ENCODE measurements around the gene LMF1.

Gene LMF1

DNA sequence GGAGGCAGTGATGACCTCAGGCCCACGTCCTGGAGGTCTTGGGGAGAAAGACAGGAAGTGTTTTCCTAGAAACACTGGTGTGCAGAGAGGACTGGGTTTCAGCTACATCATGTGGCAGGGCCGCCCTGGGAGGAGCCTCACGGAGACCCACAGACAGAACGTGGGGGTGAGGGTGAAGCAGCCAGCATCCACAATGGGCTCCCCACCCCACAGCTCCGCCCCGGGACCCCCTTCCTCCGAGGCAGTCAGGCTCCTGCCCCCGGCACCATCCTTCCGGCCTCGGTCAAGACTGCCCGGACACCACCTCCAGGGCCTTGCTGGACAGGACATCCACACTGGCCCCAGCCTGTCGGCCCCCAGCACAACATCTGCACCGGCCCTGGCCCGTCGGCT is 51.1 kb downstream of the LMF1 start:
- no peak for FAIRE-seq

GRCh38 chr16:918741-919657 is 51.8 kb downstream of the LMF1 start:
- TF ChIP-seq PAX5 (IDR thresholded peaks at IDR 0.05; ENCODE audit: insufficient read depth, low read length, severe bottlenecking) = no peak
- TF ChIP-seq POLR2A (IDR thresholded peaks at IDR 0.05; ENCODE audit: low read depth, low read length) = no peak
- no peak for TF ChIP-seq POLR2AphosphoS5 (IDR thresholded peaks at IDR 0.05; ENCODE audit: low read depth, low read length)
- TF ChIP-seq TAF1 (IDR thresholded peaks at IDR 0.05; ENCODE audit: low read depth, low read length) = no peak
- no peak for TF ChIP-seq POU2F2 (IDR thresholded peaks at IDR 0.05; ENCODE audit: low read depth, low read length)
- no peak for TF ChIP-seq SPI1 (IDR thresholded peaks at IDR 0.05; ENCODE audit: low read depth, low read length)
- FAIRE-seq (no peak), DNase-seq (ENCODE audit: insufficient read length, low spot score) (no peak)

More for the DNA sequence above, 51.1 kb downstream of the LMF1 start:
- no peak for DNase-seq (ENCODE audit: insufficient read length, low spot score)
- TF ChIP-seq PAX5 (IDR thresholded peaks at IDR 0.05; ENCODE audit: insufficient read depth, low read length, severe bottlenecking) (no peak), TAF1 (IDR thresholded peaks at IDR 0.05; ENCODE audit: low read depth, low read length) (no peak), POLR2AphosphoS5 (IDR thresholded peaks at IDR 0.05; ENCODE audit: low read depth, low read length) (no peak), SPI1 (IDR thresholded peaks at IDR 0.05; ENCODE audit: low read depth, low read length) (no peak), POLR2A (IDR thresholded peaks at IDR 0.05; ENCODE audit: low read depth, low read length) (no peak), POU2F2 (IDR thresholded peaks at IDR 0.05; ENCODE audit: low read depth, low read length) (no peak)

- FAIRE-seq = no peak
- TF ChIP-seq POLR2AphosphoS5 (IDR thresholded peaks at IDR 0.05; ENCODE audit: low read depth, low read length) = no peak
- no peak for TF ChIP-seq POU2F2 (IDR thresholded peaks at IDR 0.05; ENCODE audit: low read depth, low read length)
- TF ChIP-seq POLR2A (IDR thresholded peaks at IDR 0.05; ENCODE audit: low read depth, low read length) = no peak
- TF ChIP-seq TAF1 (IDR thresholded peaks at IDR 0.05; ENCODE audit: low read depth, low read length) = no peak
- no peak for TF ChIP-seq SPI1 (IDR thresholded peaks at IDR 0.05; ENCODE audit: low read depth, low read length)
- TF ChIP-seq PAX5 (IDR thresholded peaks at IDR 0.05; ENCODE audit: insufficient read depth, low read length, severe bottlenecking) = no peak
- DNase-seq (ENCODE audit: insufficient read length, low spot score) = no peak
Observed at GRCh38 chr16:918068-918467, 52.7 kb downstream of the LMF1 start.

GRCh38 chr16:917591-918061 is 53.2 kb downstream of the LMF1 start:
- TF ChIP-seq PAX5 (IDR thresholded peaks at IDR 0.05; ENCODE audit: insufficient read depth, low read length, severe bottlenecking) = no peak
- DNase-seq (ENCODE audit: insufficient read length, low spot score) = no peak
- FAIRE-seq = no peak

DNA sequence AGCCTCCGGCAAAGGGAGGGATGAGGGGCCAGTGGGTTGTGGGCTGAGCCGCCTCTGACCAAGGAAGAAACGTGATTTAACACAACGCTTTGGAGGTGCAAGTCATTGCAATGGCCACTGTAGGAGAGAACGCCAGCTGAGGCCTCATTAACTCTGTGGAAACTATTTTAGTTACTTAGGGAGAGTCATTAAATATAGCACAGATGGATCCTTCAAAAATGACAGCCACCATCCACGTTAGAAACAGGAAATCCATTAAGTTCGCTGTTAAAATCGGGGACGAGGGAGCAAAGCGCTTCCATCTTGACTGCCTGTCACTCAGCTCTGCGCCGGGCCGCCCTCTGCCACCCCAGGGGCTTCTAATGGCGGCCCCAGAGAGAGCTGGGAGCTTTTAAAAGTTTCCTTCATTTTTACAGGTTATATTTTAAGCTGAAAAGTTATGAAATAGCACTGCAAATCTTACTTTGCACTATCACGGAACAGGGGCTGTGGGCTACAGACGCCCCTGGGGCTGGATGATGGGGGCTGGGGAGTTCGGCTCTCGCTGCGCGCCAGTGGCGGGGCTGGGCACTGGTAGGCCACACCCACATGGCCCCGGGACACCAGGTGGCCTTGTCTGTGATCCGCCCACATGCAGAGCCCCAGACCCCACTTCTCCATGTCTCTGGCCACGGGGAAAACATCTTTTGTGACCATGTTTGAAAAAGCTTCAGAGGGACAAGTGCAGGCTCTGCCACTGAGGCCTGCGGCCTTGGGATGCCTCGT is 54.6 kb downstream of the LMF1 start:
- FAIRE-seq = no peak
- TF ChIP-seq POLR2AphosphoS5 (IDR thresholded peaks at IDR 0.05; ENCODE audit: low read depth, low read length) (no peak), POU2F2 (IDR thresholded peaks at IDR 0.05; ENCODE audit: low read depth, low read length) (no peak), POLR2A (IDR thresholded peaks at IDR 0.05; ENCODE audit: low read depth, low read length) (no peak), TAF1 (IDR thresholded peaks at IDR 0.05; ENCODE audit: low read depth, low read length) (no peak), PAX5 (IDR thresholded peaks at IDR 0.05; ENCODE audit: insufficient read depth, low read length, severe bottlenecking) (no peak), SPI1 (IDR thresholded peaks at IDR 0.05; ENCODE audit: low read depth, low read length) (no peak)

GRCh38 chr16:915546-915945 is 55.2 kb downstream of the LMF1 start:
- no peak for TF ChIP-seq POLR2A (IDR thresholded peaks at IDR 0.05; ENCODE audit: low read depth, low read length)
- TF ChIP-seq POLR2AphosphoS5 (IDR thresholded peaks at IDR 0.05; ENCODE audit: low read depth, low read length) = no peak
- TF ChIP-seq TAF1 (IDR thresholded peaks at IDR 0.05; ENCODE audit: low read depth, low read length) = no peak
- TF ChIP-seq SPI1 (IDR thresholded peaks at IDR 0.05; ENCODE audit: low read depth, low read length) = no peak
- TF ChIP-seq PAX5 (IDR thresholded peaks at IDR 0.05; ENCODE audit: insufficient read depth, low read length, severe bottlenecking) = no peak
- TF ChIP-seq POU2F2 (IDR thresholded peaks at IDR 0.05; ENCODE audit: low read depth, low read length) = no peak
- DNase-seq (ENCODE audit: insufficient read length, low spot score) = no peak
- no peak for FAIRE-seq

More for the DNA sequence above, 54.6 kb downstream of the LMF1 start:
- DNase-seq (ENCODE audit: insufficient read length, low spot score) = no peak

DNA sequence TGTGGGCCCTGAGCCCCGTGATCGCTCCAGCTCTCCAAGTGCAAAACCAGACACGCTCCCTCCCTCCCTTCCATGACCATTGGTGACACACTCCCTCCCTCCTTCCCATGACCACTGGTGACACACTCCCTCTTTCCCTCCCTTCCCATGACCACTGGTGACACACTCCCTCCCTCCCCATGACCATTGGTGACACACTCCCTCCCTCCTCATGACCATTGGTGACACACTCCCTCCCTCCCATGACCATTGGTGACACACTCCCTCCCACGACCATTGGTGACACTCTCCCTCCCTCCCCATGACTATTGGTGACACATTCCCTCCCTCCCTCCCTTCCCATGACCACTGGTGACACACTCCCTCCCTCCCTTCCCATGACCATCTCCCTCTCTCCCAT is 56.3 kb downstream of the LMF1 start:
- DNase-seq (ENCODE audit: insufficient read length, low spot score) = no peak
- no peak for TF ChIP-seq PAX5 (IDR thresholded peaks at IDR 0.05; ENCODE audit: insufficient read depth, low read length, severe bottlenecking)
- no peak for TF ChIP-seq POLR2AphosphoS5 (IDR thresholded peaks at IDR 0.05; ENCODE audit: low read depth, low read length)
- TF ChIP-seq POLR2A (IDR thresholded peaks at IDR 0.05; ENCODE audit: low read depth, low read length) = no peak
- TF ChIP-seq SPI1 (IDR thresholded peaks at IDR 0.05; ENCODE audit: low read depth, low read length) = no peak
- TF ChIP-seq POU2F2 (IDR thresholded peaks at IDR 0.05; ENCODE audit: low read depth, low read length) = no peak
- TF ChIP-seq TAF1 (IDR thresholded peaks at IDR 0.05; ENCODE audit: low read depth, low read length) = no peak
- peak; percentile 95 for FAIRE-seq

GRCh38 chr16:913817-914439 is 56.9 kb downstream of the LMF1 start:
- FAIRE-seq (no peak), DNase-seq (ENCODE audit: insufficient read length, low spot score) (no peak)
- no peak for TF ChIP-seq SPI1 (IDR thresholded peaks at IDR 0.05; ENCODE audit: low read depth, low read length)
- no peak for TF ChIP-seq POLR2A (IDR thresholded peaks at IDR 0.05; ENCODE audit: low read depth, low read length)
- no peak for TF ChIP-seq PAX5 (IDR thresholded peaks at IDR 0.05; ENCODE audit: insufficient read depth, low read length, severe bottlenecking)
- TF ChIP-seq POU2F2 (IDR thresholded peaks at IDR 0.05; ENCODE audit: low read depth, low read length) = no peak
- no peak for TF ChIP-seq POLR2AphosphoS5 (IDR thresholded peaks at IDR 0.05; ENCODE audit: low read depth, low read length)
- no peak for TF ChIP-seq TAF1 (IDR thresholded peaks at IDR 0.05; ENCODE audit: low read depth, low read length)

Data from GM12891 (cell line).